Measurements from ENCODE around the gene ADNP. TPM values are rescaled to one million over a fixed set of nuclear protein-coding genes. Genes with fewer than 3 reads are reported as not detected.
"Not testable (repeated sequence)": the region's sequence is repeated elsewhere in the genome, so short reads cannot be mapped to it uniquely, and the experiment has no call there.

Gene ADNP
- 19.9 TPM for total RNA-seq (2013)
- polyA plus RNA-seq (10 to 100 TPM in 1 of 3 donors, 1 to 10 TPM in 2; 1.4 to 16.6 (median 3.3) TPM), polyA minus RNA-seq (13.7 and 17.1 TPM in 2 replicates), total RNA-seq (80.0 to 345 (median 125) reads per million in 11 experiments)

GRCh38 chr20:50931306-50932015 is at the start of gene ADNP:
Gene ADNP (minus strand): TSS chr20:50931437. CDS start chr20:50903996, 27,441 bp downstream.
- WGBS (ENCODE audit: insufficient coverage), result 1% methylated on average over 54 of the region's 58 CpGs
- peaks cover 32 to 47% of the 10 kb centered on the region in 2 donors for H3K36me3 Mint-ChIP-seq
- no peaks in the 10 kb centered on the region for H3K27me3 ChIP-seq (ENCODE audit: control insufficient read depth in 2 of 2, insufficient read depth in 2 of 2, low read length in 2 of 2)
- peaks cover 38% of the 10 kb centered on the region for H3K4me1 Mint-ChIP-seq
- H3K4me3 ChIP-seq (replicated peaks in 1 of 3; ENCODE audit: low read depth in 2 of 3, low read length in 3 of 3), result peak within 1 kb of the TSS; percentile 76 to 95 (median 83)
- peak within 1 kb of the TSS; percentile 85 to 91 for H3K4me3 Mint-ChIP-seq
- peaks cover 41% of the 10 kb centered on the region for H3K79me2 ChIP-seq (ENCODE audit: insufficient read depth, low read length)
- peak within 1 kb of the TSS; percentile 95 to 99 (median 98) for H3K27ac Mint-ChIP-seq
- DNase-seq, result peak; percentile 94 to 97 (median 94)
- H3K9ac ChIP-seq (ENCODE audit: insufficient read depth, low read length, poor library complexity, severe bottlenecking), result peak within 1 kb of the TSS; percentile 94
- peak within 1 kb of the TSS; percentile 96 to 98 for H3K27ac ChIP-seq (ENCODE audit: low read depth in 1 of 2, low read length in 2 of 2)
- intact Hi-C loops (cut with micrococcal nuclease), result loop anchor here (1.0 to 10.0 kb wide), 2 partner anchors 27 to 137 kb away; partner anchors contain the start of genes DPM1 (in 2 of the 2), MOCS3 (in 2 of the 2) and BCAS4 (in 1 of the 2)
- no peaks in the 10 kb centered on the region for H3K9me3 Mint-ChIP-seq
- peak within 1 kb of the TSS; percentile 79 for H3K4me2 ChIP-seq (replicated peaks; ENCODE audit: extremely low read depth, low read length, poor library complexity, severe bottlenecking)
- H3K27me3 Mint-ChIP-seq (ENCODE audit: low read depth in 3 of 3), result no peaks in the 10 kb centered on the region
- peak within 1 kb of the TSS; percentile 81 for H2AFZ ChIP-seq (ENCODE audit: insufficient read depth, low read depth, low read length, poor library complexity, severe bottlenecking)
- TF ChIP-seq CTCF (IDR thresholded peaks at IDR 0.05), result peak; percentile 80
- H4K20me1 ChIP-seq (ENCODE audit: insufficient read depth, low read length), result peaks cover 33% of the 10 kb centered on the region
- H3K4me1 ChIP-seq (ENCODE audit: control insufficient read depth in 1 of 2, insufficient read depth in 2 of 2, low read length in 2 of 2), result peaks cover 23 to 43% of the 10 kb centered on the region in 2 donors
- H3K9me3 ChIP-seq (replicated peaks in 1 of 2; ENCODE audit: control insufficient read depth in 1 of 2, insufficient read depth in 1 of 2, low read length in 2 of 2), result no peaks in the 10 kb centered on the region
- H3K36me3 ChIP-seq (replicated peaks in 1 of 2; ENCODE audit: control insufficient read depth in 1 of 2, insufficient read depth in 2 of 2, low read length in 2 of 2), result peaks cover 29 to 51% of the 10 kb centered on the region in 2 donors

DNA sequence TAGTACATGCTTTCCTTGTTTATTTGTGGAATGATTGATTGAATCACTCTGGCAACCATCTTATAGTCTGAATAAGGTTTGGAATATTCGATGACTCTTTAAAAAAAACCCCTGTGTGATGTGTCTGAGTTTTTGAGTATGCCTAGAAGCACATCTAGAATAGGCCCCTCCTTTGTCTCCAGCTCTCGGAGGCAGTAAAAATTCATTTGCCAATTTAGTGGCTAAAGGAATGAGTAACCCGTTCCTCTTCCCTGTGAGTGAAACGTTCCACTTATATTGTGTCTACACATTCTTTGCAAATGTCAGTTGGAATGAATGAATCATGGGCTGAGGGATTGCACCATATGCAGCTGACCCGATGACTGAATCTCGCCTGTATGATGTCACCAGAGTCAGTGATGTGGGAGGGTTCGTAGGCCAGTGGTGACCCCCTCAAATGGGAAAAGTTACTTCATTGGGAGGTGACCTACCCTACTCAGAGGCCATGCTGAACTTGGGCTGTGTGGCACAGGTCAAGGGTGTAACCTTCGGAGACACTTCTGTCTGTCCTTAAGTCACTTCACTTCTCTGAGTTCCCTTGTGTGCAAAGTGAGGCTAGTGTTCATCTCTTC is 48.9 kb upstream of the ADNP start:
- H2AFZ ChIP-seq (ENCODE audit: insufficient read depth, low read depth, low read length, poor library complexity, severe bottlenecking), result no peak overlapping the region
- Mint-ChIP-seq H3K4me3 (peak overlapping the region in 1 of 2 donors; percentile 54), H3K27me3 (ENCODE audit: low read depth in 3 of 3) (peaks cover 18 to 23% (median 20%) of the 10 kb centered on the region in 3 donors), H3K36me3 (no peaks in the 10 kb centered on the region), H3K27ac (peak overlapping the region; percentile 76 to 90 (median 88)), H3K9me3 (peaks cover 0 to 2% (median 0%) of the 10 kb centered on the region in 7 donors), H3K4me1 (peaks cover 31% of the 10 kb centered on the region)
- H3K79me2 ChIP-seq (ENCODE audit: insufficient read depth, low read length), result no peaks in the 10 kb centered on the region
- H3K27ac ChIP-seq (ENCODE audit: low read depth in 1 of 2, low read length in 2 of 2), result no peak overlapping the region
- H3K27me3 ChIP-seq (ENCODE audit: control insufficient read depth in 2 of 2, insufficient read depth in 2 of 2, low read length in 2 of 2), result no peaks in the 10 kb centered on the region
- peaks cover 3 to 5% of the 10 kb centered on the region in 2 donors for H3K4me1 ChIP-seq (ENCODE audit: control insufficient read depth in 1 of 2, insufficient read depth in 2 of 2, low read length in 2 of 2)
- WGBS (ENCODE audit: insufficient coverage), result no CpG with 5 or more reads among the region's 8 CpGs
- H3K9me3 ChIP-seq (replicated peaks in 1 of 2; ENCODE audit: control insufficient read depth in 1 of 2, insufficient read depth in 1 of 2, low read length in 2 of 2), result no peaks in the 10 kb centered on the region
- no peaks in the 10 kb centered on the region for H3K36me3 ChIP-seq (replicated peaks in 1 of 2; ENCODE audit: control insufficient read depth in 1 of 2, insufficient read depth in 2 of 2, low read length in 2 of 2)
- intact Hi-C loops (cut with micrococcal nuclease), result loop anchor here (1.0 to 10.0 kb wide), 3 partner anchors 22 to 645 kb away; partner anchors contain the start of genes DPM1 (in 1 of the 2) and MOCS3 (in 1 of the 2)
- no peak overlapping the region for H3K4me3 ChIP-seq (replicated peaks in 1 of 3; ENCODE audit: low read depth in 2 of 3, low read length in 3 of 3)
- no peak for TF ChIP-seq CTCF (IDR thresholded peaks at IDR 0.05)
- H4K20me1 ChIP-seq (ENCODE audit: insufficient read depth, low read length), result no peaks in the 10 kb centered on the region
- peak; percentile 63 to 85 (median 65) for DNase-seq
- H3K4me2 ChIP-seq (replicated peaks; ENCODE audit: extremely low read depth, low read length, poor library complexity, severe bottlenecking), result no peak overlapping the region
- no peak overlapping the region for H3K9ac ChIP-seq (ENCODE audit: insufficient read depth, low read length, poor library complexity, severe bottlenecking)

GRCh38 chr20:50978533-50978932 is 47.3 kb upstream of the ADNP start:
- H3K9me3 Mint-ChIP-seq; H4K20me1 ChIP-seq (ENCODE audit: insufficient read depth, low read length); H3K4me2 ChIP-seq (replicated peaks; ENCODE audit: extremely low read depth, low read length, poor library complexity, severe bottlenecking); H3K36me3 ChIP-seq (replicated peaks in 1 of 2; ENCODE audit: control insufficient read depth in 1 of 2, insufficient read depth in 2 of 2, low read length in 2 of 2); H3K4me3 Mint-ChIP-seq; DNase-seq; H3K9me3 ChIP-seq (replicated peaks in 1 of 2; ENCODE audit: control insufficient read depth in 1 of 2, insufficient read depth in 1 of 2, low read length in 2 of 2); H3K36me3 Mint-ChIP-seq; H3K79me2 ChIP-seq (ENCODE audit: insufficient read depth, low read length); H3K27me3 ChIP-seq (ENCODE audit: control insufficient read depth in 2 of 2, insufficient read depth in 2 of 2, low read length in 2 of 2); H3K27ac ChIP-seq (ENCODE audit: low read depth in 1 of 2, low read length in 2 of 2); H2AFZ ChIP-seq (ENCODE audit: insufficient read depth, low read depth, low read length, poor library complexity, severe bottlenecking); intact Hi-C loops (cut with micrococcal nuclease); H3K4me1 ChIP-seq (ENCODE audit: control insufficient read depth in 1 of 2, insufficient read depth in 2 of 2, low read length in 2 of 2); H3K4me3 ChIP-seq (replicated peaks in 1 of 3; ENCODE audit: low read depth in 2 of 3, low read length in 3 of 3); H3K9ac ChIP-seq (ENCODE audit: insufficient read depth, low read length, poor library complexity, severe bottlenecking): not testable (repeated sequence)
- peaks cover 31% of the 10 kb centered on the region for H3K4me1 Mint-ChIP-seq
- WGBS (ENCODE audit: insufficient coverage), result 100% methylated on average over 3 of the region's 4 CpGs
- H3K27ac Mint-ChIP-seq, result peak overlapping the region in 1 of 7 donors; percentile 12
- H3K27me3 Mint-ChIP-seq (ENCODE audit: low read depth in 3 of 3), result peaks cover 16 to 23% (median 20%) of the 10 kb centered on the region in 3 donors
